Body of pancreas (tissue), 4 donors: ENCODE measurements around the gene ATP6V1B1.

Experiments
- CTCF ChIP-seq, 7 experiments: fragments of 450-650 bp in 4 of 7; fragments of 200-600 bp in 3 of 7; sonication (generic) in 3 of 7; IDR thresholded peaks; one replicate each; pipeline ENCODE4 v1.5.1; 2016 to 2019; ENCODE audit warnings: antibody characterized with exemption in 7 of 7
- POLR2A ChIP-seq, 3 donors: fragments of 450-650 bp; IDR thresholded peaks; one replicate each; pipeline ENCODE4 v1.6.1; 2016; ENCODE audit warnings: antibody characterized with exemption in 3 of 3, mild to moderate bottlenecking in 2 of 3

- TF ChIP-seq CTCF (IDR thresholded peaks at IDR 0.05) (no peak), POLR2A (IDR thresholded peaks at IDR 0.05) (no peak)
These were observed 4.3 kb downstream of the ATP6V1B1 start for GRCh38 chr2:70939839-70940580.
